PFSK-1 (cell line): ENCODE data around the gene STYX. TPM values are rescaled to one million over a fixed set of nuclear protein-coding genes. Genes with fewer than 3 reads are reported as not detected.

Source experiments
- FOXP2 ChIP-seq: optimal IDR thresholded peaks from 2 replicates; pipeline ENCODE3; 2011; ENCODE audit warnings: borderline replicate concordance, control low read depth, inconsistent platforms; ENCODE audit not compliant: insufficient read depth; ENCODE audit errors: extremely low read length, extremely low read depth
- POLR2AphosphoS5 ChIP-seq: IDR thresholded peaks from 2 replicates; pipeline ENCODE4 v1.6.1; 2012; ENCODE audit warnings: low read depth, mild to moderate bottlenecking, control low read depth, low read length, moderate library complexity
- SIN3A ChIP-seq: IDR thresholded peaks from 2 replicates; pipeline ENCODE4 v1.6.1; 2012; ENCODE audit warnings: mild to moderate bottlenecking, low read length, moderate library complexity, borderline replicate concordance; ENCODE audit not compliant: insufficient read depth
- TAF1 ChIP-seq: IDR thresholded peaks from 2 replicates; pipeline ENCODE4 v1.6.1; 2012; ENCODE audit warnings: low read length, control low read depth, borderline replicate concordance; ENCODE audit not compliant: insufficient read depth
- polyA plus RNA-seq: library from polyadenylated mRNA; unstranded; fragments of >200 nt; gene quantifications from one replicate; pipeline ENCODE4 v1.2.1, GENCODE V29; 2012; ENCODE audit warnings: low read depth, missing spikeins; ENCODE audit not compliant: insufficient read length
- TF ChIP-seq, protein P1 (sequence below), 2 experiments: IDR thresholded peaks; 2 replicates each; pipeline versions ENCODE4 v1.6.1 to v1.8.0; 2011 to 2012; ENCODE audit warnings: low read depth in 2 of 2, low read length in 2 of 2, control low read depth in 1 of 2, inconsistent platforms in 1 of 2, mild to moderate bottlenecking in 1 of 2, moderate library complexity in 1 of 2; ENCODE audit not compliant: insufficient read depth in 1 of 2

The STYX gene
- 1.9 TPM for polyA plus RNA-seq

GRCh38 chr14:52729925-52730708, at the start of gene STYX:
Gene STYX, plus strand, starts transcription at chr14:52730166. Its CDS starts 309 bp downstream, at chr14:52730475.
- TF ChIP-seq FOXP2 (peak; percentile 84), POLR2AphosphoS5 (peak; percentile 82), TAF1 (no peak), SIN3A (no peak)
- TF ChIP-seq, protein P1, sequence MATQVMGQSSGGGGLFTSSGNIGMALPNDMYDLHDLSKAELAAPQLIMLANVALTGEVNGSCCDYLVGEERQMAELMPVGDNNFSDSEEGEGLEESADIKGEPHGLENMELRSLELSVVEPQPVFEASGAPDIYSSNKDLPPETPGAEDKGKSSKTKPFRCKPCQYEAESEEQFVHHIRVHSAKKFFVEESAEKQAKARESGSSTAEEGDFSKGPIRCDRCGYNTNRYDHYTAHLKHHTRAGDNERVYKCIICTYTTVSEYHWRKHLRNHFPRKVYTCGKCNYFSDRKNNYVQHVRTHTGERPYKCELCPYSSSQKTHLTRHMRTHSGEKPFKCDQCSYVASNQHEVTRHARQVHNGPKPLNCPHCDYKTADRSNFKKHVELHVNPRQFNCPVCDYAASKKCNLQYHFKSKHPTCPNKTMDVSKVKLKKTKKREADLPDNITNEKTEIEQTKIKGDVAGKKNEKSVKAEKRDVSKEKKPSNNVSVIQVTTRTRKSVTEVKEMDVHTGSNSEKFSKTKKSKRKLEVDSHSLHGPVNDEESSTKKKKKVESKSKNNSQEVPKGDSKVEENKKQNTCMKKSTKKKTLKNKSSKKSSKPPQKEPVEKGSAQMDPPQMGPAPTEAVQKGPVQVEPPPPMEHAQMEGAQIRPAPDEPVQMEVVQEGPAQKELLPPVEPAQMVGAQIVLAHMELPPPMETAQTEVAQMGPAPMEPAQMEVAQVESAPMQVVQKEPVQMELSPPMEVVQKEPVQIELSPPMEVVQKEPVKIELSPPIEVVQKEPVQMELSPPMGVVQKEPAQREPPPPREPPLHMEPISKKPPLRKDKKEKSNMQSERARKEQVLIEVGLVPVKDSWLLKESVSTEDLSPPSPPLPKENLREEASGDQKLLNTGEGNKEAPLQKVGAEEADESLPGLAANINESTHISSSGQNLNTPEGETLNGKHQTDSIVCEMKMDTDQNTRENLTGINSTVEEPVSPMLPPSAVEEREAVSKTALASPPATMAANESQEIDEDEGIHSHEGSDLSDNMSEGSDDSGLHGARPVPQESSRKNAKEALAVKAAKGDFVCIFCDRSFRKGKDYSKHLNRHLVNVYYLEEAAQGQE (IDR thresholded peaks at IDR 0.05; ENCODE audit: insufficient read depth in 1 of 2, low read depth in 2 of 2, low read length in 2 of 2) = no peak

GRCh38 chr14:52683985-52684520, 45.9 kb upstream of the STYX start:
- TF ChIP-seq FOXP2 (no peak), TAF1 (no peak), SIN3A (no peak), POLR2AphosphoS5 (no peak)
- TF ChIP-seq, protein P1 (IDR thresholded peaks at IDR 0.05; ENCODE audit: insufficient read depth in 1 of 2, low read depth in 2 of 2, low read length in 2 of 2) = no peak

DNA sequence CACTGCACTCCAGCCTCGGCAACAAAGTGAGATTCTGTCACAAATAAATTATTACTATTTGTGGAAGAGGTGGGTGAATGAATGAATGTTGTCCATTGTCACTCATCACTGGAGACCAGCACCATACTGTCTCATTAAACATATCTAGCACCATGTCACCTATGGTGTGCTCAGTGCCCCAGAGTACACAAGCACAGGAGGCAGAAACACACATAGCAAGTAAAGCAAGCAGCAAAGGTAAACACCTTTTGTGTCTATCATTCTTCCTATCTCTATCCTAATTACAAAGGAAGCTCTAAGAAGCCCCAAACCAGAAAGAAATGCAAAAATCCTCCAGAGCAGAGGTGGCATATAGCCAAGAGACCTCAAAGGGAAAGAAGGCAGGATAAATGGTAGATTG, 43.8 kb upstream of the STYX start:
- TF ChIP-seq POLR2AphosphoS5 (no peak), FOXP2 (no peak), TAF1 (no peak), SIN3A (no peak)
- TF ChIP-seq, protein P1 (IDR thresholded peaks at IDR 0.05; ENCODE audit: insufficient read depth in 1 of 2, low read depth in 2 of 2, low read length in 2 of 2) = no peak

DNA sequence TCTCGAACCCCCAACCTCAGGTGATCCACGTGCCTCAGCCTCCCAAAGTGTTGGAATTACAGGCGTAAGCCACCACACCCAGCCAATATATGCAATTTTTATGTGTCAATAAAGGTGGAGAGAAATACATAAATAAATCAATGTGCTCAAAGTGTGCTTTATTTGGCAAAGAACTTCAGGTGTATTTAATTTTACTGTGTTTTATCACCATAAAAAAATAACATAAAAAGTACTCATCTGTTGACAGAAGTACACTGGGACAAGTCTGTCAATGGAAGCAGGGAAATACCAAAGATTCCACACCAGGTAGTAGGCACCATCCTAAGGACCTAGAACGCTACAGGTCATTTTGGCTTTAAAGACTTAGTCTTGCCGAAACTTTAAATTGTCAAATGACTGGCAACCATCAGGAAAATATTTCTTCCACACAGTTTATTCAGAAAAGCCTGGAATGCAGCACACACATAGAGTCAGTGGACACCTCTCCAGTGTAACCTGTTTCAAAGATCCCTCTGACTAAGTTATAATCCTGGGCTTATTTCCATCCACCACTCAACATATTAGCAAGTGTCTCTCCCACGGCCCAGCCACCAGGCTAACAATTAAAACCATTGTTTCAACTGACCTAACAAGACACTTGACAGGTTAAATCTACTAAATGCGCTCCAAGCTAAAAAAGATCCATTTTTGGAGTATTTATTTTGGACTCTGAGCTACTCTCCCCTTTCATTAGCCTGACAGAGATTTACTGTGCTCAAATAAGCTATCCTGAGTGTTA, 38.8 kb upstream of the STYX start:
- TF ChIP-seq SIN3A = no peak
- TF ChIP-seq, protein P1 (IDR thresholded peaks at IDR 0.05; ENCODE audit: insufficient read depth in 1 of 2, low read depth in 2 of 2, low read length in 2 of 2) = no peak
- TF ChIP-seq FOXP2 = no peak
- TF ChIP-seq TAF1 = no peak
- TF ChIP-seq POLR2AphosphoS5 = no peak
